ENCODE measurements around the gene EEA1.

DNA sequence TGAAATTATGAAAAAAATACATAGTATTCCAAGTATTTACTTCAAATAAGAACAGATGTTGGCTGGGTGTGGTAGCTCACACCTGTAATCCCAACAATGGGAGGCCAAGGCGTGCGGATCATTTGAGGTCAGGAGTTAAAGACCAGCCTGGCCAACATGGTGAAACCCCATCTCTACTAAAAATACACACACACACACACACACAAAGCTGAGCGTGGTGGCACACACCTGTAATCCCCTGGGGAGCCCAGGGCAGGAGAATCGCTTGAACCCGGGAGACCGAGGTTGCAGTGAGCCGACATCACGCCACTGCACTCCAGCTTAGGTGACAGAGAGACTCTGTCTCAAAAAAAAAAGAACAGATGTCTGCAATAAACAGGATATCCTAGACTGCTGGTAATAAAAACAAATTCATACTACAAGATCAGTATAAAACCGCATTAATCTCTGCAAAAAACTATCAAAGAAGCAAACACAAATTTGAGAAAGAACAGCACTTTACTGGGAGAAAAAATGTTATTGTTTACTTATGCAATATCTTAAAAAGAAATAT, 23.8 kb downstream of the EEA1 start:
- TF ChIP-seq, protein P1, sequence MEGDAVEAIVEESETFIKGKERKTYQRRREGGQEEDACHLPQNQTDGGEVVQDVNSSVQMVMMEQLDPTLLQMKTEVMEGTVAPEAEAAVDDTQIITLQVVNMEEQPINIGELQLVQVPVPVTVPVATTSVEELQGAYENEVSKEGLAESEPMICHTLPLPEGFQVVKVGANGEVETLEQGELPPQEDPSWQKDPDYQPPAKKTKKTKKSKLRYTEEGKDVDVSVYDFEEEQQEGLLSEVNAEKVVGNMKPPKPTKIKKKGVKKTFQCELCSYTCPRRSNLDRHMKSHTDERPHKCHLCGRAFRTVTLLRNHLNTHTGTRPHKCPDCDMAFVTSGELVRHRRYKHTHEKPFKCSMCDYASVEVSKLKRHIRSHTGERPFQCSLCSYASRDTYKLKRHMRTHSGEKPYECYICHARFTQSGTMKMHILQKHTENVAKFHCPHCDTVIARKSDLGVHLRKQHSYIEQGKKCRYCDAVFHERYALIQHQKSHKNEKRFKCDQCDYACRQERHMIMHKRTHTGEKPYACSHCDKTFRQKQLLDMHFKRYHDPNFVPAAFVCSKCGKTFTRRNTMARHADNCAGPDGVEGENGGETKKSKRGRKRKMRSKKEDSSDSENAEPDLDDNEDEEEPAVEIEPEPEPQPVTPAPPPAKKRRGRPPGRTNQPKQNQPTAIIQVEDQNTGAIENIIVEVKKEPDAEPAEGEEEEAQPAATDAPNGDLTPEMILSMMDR (IDR thresholded peaks at IDR 0.05), result no peak
- TF ChIP-seq FOSL2 (IDR thresholded peaks at IDR 0.05) (no peak), FOSL2 (CRISPR knock-in tag; IDR thresholded peaks at IDR 0.05) (no peak), HDAC2 (IDR thresholded peaks at IDR 0.05) (no peak), EHMT2 (IDR thresholded peaks at IDR 0.05; ENCODE audit: low read depth) (no peak), CEBPB (IDR thresholded peaks at IDR 0.05) (no peak), POLR2A (IDR thresholded peaks at IDR 0.05; ENCODE audit: low read length) (no peak), JUN (IDR thresholded peaks at IDR 0.05) (no peak), RFX5 (IDR thresholded peaks at IDR 0.05) (no peak), MYC (IDR thresholded peaks at IDR 0.05; ENCODE audit: borderline replicate concordance, low read length) (no peak), ZNF302 (CRISPR knock-in tag; IDR thresholded peaks at IDR 0.05) (no peak)
- TF ChIP-seq, protein P2, sequence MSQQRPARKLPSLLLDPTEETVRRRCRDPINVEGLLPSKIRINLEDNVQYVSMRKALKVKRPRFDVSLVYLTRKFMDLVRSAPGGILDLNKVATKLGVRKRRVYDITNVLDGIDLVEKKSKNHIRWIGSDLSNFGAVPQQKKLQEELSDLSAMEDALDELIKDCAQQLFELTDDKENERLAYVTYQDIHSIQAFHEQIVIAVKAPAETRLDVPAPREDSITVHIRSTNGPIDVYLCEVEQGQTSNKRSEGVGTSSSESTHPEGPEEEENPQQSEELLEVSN (IDR thresholded peaks at IDR 0.05; ENCODE audit: borderline replicate concordance, low read depth), result no peak

Measured in A549 (cell line).